PC-3 (cell line): ENCODE data around the gene HELQ.

Source experiments
- CTCF ChIP-seq: fragments of 300-600 bp; sonication (generic); conservative IDR thresholded peaks from 2 replicates; pipeline ENCODE4 v1.5.1; 2017; ENCODE audit warnings: antibody characterized with exemption, low read depth, mild to moderate bottlenecking, low read length
- EZH2 ChIP-seq: fragments of 300-600 bp; sonication (generic); IDR thresholded peaks from one replicate; pipeline ENCODE4 v1.6.1; 2017; ENCODE audit warnings: antibody characterized with exemption, mild to moderate bottlenecking, low read length; ENCODE audit not compliant: unreplicated experiment
- EZH2phosphoT487 ChIP-seq: fragments of 300-600 bp; sonication (generic); IDR thresholded peaks from 2 replicates; pipeline ENCODE4 v1.6.1; 2018; ENCODE audit warnings: mild to moderate bottlenecking, antibody characterized with exemption, low read length, borderline replicate concordance

GRCh38 chr4:83370640-83370906 lies 85.0 kb downstream of the HELQ start:
- no peak for TF ChIP-seq CTCF
- no peak for TF ChIP-seq EZH2
- no peak for TF ChIP-seq EZH2phosphoT487
